Hindlimb muscle (tissue), 1 donor: ENCODE results near the gene SLC25A13. TPM values are rescaled to one million over a fixed set of nuclear protein-coding genes. Genes with fewer than 3 reads are reported as not detected.
A peak's percentile ranks its signal among the peaks of the same experiment; 100 is the strongest.

Source experiments
- DNase-seq: peaks from one replicate; pipeline ENCODE4 v3.0.0-alpha.2; 2013
- polyA plus RNA-seq: library from polyadenylated mRNA; unstranded; fragments of 120-200 nt; gene quantifications from one replicate; pipeline ENCODE4 v1.2.1, GENCODE V29; 2013; ENCODE audit not compliant: insufficient read length

SLC25A13 gene
- polyA plus RNA-seq, 1 donor = 13.2 TPM

- no peak for DNase-seq
Measured at GRCh38 chr7:96085953-96086352, 235.9 kb downstream of the SLC25A13 start.

GRCh38 chr7:96084881-96085553 lies 236.9 kb downstream of the SLC25A13 start:
- no peak for DNase-seq

GRCh38 chr7:96080027-96080426 lies 241.9 kb downstream of the SLC25A13 start:
- DNase-seq = no peak

- DNase-seq = no peak
Measured at GRCh38 chr7:96076350-96076707, 245.6 kb downstream of the SLC25A13 start.

GRCh38 chr7:96075510-96076349 lies 246.2 kb downstream of the SLC25A13 start:
- DNase-seq = peak; percentile 55

GRCh38 chr7:96074871-96075270 lies 247.0 kb downstream of the SLC25A13 start:
- DNase-seq = no peak
